ENCODE results near the gene SLC3A2.

The SLC3A2 gene

GRCh38 chr11:62910141-62910882, 29.6 kb downstream of the SLC3A2 start:
- no peak for DNase-seq (ENCODE audit: low read depth, low spot score)

- no peak for DNase-seq (ENCODE audit: low read depth, low spot score)
Measured at GRCh38 chr11:62911137-62912130, 30.7 kb downstream of the SLC3A2 start.

DNA sequence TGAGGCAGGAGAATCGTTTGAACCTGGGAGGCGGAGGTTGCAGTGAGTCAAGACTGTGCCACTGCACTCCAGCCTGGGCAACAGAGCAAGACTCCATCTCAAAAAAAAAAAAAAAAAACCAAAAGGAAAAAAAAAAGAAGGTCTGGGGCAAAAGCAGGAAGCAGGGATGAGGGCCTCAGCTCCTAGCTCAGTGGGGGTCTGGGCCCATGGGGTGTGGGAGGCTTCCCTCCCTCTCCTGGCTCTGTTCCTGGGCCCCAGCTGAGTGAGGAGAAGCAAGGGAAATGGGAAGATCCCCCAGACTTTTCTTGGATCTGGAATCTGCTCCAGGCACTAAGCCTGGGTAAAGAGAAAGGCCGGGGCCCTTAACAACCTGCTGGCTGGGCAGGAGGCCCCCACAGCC, 31.6 kb downstream of the SLC3A2 start:
- DNase-seq (ENCODE audit: low read depth, low spot score): no peak

GRCh38 chr11:62914416-62914815, 33.7 kb downstream of the SLC3A2 start:
- DNase-seq (ENCODE audit: low read depth, low spot score): no peak

DNA sequence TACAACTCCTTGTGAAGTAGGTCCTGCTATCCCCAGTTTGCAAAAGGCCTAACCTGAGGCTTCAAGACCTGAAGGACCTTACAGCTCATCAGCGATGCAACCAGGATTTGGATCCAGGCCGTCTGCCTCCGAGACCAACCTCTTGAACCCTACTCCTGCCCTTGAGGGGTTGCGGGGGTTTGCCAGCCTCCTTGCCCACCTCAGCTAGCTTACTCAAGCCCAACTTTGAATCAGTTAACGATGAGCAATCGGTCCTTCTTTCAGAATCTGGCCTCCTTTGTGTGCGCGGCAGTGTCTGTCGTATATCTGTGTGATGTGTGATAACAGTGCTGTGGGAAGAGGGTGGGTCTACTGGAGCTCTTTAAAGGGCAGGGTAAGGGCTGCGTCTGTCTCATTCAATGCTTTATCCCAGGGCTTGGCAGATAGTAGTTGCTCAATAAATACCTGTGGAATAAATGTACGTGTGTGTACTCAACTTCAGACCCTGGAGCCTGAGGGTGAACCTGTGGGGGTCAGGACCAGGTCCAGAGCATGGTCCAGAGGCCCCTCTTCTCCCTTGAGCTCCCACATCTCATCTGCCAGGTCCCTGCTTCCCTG, 37.3 kb downstream of the SLC3A2 start:
- DNase-seq (ENCODE audit: low read depth, low spot score): no peak

DNA sequence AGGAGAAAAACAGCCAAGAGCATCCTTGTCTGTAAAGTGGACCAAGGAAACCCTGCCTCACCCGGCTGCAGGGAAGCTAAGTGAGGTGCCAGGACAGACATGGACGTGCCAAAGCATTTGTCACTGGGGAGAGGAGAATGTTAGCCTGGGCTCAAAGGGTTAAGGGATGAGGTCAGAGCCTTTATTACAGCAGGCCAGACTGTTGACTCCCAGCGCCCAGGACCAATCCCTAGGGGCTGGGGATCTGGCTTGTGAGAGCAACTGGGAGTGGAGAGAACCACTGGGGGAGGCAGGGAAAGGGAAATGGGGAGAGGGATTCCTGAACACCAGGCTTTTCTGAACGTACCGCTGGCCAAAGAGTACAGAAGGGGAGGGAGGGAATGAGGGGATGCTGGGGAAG, 37.8 kb downstream of the SLC3A2 start:
- no peak for DNase-seq (ENCODE audit: low read depth, low spot score)

- DNase-seq (ENCODE audit: low read depth, low spot score): no peak
Measured at GRCh38 chr11:62919476-62919875, 38.8 kb downstream of the SLC3A2 start.

DNA sequence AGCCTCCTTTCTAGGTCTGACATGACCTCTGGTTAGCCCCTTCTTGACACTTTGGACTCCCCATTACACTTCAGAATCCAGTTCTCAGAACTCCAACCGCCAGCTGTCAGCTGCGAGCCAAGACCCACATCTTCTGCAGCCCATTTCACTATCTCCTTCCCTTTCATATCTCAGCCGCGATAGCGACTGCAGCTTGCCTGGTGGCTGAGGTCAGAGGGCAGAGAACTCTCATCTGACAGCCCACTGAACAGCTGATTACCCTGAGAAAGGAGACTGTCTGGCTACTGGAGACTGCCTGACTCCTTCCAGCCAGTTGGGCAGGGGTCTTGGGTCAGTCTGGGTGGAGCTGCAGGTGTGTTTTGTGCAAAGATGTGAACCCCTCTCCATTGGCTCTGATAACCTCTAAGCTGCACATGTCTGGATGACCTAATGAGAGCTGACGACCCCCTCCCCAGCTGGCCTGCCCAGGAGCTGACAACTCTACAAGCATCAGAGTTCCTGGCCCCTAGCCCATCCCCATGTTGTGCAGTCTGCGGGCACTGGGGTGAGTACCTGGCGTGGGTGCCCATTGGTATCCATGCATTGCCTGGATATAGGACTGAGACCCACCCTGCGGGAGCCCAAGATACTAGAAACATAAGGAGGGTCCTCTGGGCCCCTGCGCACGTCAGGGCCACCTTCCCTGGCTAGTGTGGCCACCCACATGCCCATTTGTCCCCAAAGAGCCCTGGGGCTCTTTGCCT, 39.4 kb downstream of the SLC3A2 start:
- no peak for DNase-seq (ENCODE audit: low read depth, low spot score)

- DNase-seq (ENCODE audit: low read depth, low spot score): no peak
Measured at GRCh38 chr11:62921201-62921572, 40.5 kb downstream of the SLC3A2 start, which contains the start of gene CHRM1. Gene CHRM1 (minus strand): TSS chr11:62921363. CDS start chr11:62911100, 10,263 bp downstream.

DNA sequence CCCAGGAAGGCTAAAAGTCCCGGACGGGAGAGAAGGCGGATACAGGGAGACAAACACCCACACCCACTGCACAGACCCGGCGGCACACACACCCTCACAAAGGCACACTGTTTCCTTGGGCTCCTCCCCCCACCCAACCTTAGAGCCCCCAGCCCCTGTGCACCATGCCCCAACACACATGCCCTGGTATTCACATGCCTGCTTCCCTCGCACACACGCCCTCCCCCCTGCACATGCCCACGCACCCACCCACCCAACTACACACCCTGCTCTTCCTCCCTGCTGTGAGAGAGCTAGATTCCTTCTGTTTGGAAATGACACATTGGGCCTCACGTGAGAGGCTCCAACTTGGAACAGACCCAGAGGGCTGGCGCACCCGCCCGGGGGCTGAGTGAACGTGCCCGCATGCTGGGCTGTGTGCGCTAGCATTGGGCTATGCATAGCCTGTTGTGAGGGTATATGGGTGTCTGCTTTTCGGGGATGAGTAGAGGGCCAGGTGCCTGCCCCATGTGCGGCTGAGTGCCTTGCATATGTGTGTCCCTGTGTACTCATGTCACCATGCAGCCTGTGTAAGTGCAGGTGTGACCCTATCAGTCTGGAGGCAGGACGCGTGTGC, 41.0 kb downstream of the SLC3A2 start:
- DNase-seq (ENCODE audit: low read depth, low spot score): no peak

- DNase-seq (ENCODE audit: low read depth, low spot score): no peak
Measured at GRCh38 chr11:62922189-62922589, 41.5 kb downstream of the SLC3A2 start.

DNA sequence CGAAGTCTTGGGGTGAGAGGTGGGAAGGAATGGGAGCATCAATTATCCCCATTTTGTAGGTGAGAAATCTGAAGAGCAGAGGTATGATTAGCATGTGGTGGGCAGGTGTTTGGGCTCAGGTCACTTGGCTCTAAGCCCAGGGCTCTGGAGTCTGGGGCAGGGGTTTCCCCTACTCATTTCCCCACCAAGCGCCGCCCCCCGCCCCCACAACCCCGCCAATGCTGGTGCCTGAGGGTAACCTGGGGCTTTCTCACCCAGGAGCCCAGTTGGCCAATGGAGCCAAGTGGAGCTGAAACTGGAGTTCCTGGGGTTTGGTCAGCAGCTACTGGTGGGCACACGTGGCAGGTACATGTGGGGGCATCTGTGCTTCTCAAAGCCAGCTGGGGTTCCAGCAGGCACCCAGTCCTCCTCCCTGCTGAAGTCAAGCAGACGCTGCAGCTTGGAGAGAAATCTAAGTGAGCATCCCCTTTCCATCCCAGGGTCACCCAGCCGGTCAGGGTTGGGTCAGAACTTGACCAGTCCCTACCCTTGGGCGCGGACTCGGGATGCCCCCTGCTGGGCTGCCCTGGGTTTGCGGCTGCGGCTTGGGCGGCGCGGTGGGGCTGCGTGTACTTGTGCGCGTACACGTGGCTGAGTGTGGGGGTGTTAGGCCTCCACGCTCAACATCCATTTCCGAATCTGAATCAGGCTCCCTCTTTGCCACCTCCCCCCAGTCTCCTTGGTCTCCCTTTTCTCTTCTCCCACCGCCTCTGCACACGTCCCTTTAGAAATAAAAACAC, 42.1 kb downstream of the SLC3A2 start:
- no peak for DNase-seq (ENCODE audit: low read depth, low spot score)

DNA sequence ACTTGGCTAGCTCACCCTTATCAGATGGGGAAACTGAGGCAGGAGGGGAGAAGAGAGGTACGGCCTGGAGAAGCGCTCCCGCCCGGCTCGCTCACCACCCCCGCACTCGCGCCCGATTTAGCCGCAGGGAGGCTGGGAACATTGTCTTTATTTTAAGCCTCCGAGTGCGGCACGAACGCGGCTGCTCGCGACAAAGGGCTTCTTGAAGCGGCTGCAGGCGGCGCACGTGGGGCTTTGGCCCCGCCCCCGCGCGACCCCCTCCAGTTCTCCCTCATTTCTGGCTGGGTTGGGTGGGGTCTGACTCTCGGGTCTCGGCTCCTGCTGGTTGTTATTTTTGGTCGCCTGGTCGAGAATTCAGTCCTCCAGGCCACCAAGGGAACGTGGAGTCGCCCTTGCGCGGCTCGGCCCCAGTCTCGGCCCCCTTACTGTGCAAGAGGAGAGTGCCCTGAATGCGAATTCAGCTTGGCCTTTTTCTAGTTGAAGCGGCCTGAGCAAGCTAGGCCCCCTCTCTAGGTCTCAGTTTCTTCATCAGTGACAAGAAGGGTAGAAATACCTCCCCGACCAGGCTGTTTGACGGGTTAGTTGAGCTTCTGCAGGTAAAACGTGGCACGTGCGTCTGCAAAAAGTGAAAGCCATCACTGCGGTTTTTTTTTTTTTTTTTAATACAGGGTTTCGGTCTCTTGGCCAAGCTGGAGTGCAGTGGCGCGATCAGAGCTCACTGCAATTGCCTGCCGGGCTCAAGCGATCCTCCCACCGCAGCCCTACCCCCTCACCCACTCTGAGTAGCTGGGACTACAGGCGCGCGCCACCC, 43.1 kb downstream of the SLC3A2 start:
- DNase-seq (ENCODE audit: low read depth, low spot score): no peak

GRCh38 chr11:62925308-62925707, 44.6 kb downstream of the SLC3A2 start:
- no peak for DNase-seq (ENCODE audit: low read depth, low spot score)

- no peak for DNase-seq (ENCODE audit: low read depth, low spot score)
Measured at GRCh38 chr11:62925745-62926679, 45.3 kb downstream of the SLC3A2 start.

DNA sequence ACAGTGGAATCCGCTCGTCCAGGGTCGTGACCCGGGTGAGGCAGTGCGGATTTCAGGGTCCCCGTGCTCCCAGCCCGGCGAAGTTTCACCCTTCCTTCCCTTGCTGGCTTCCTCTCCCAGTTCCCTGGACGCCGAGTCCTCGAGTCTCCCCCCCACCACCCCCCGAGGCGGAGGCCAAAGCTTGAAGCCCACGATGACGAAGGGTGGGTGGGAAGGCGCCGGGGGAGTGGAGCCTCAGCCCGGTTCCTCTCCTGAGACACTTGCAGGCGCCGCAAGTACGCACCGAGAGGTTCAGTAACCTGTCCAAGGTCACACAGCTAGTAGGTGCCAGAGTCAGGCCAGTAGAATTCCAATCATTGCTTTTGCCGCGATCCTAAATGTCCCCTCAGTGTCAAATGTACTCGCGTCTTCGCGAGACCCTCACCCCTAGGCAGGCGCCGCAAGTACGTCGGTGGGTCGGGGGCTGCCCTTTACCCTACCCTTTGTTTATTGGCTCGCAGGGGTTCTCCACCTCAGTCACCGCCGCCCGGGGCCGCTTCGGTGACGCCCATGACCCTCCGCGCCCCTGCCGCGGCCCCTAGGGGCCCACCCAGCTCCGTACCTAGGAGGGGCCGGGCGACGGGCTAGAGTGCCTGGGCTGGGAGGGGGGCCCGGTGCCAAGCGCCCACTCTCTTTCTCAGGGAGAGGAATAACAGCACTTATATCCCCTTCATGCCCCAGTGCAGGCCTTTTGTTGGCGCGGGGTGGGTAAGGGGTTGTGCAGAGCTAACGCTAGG, 46.2 kb downstream of the SLC3A2 start:
- DNase-seq (ENCODE audit: low read depth, low spot score): no peak

- DNase-seq (ENCODE audit: low read depth, low spot score): no peak
Measured at GRCh38 chr11:62928011-62928410, 47.3 kb downstream of the SLC3A2 start.

GRCh38 chr11:62930157-62930556, 49.5 kb downstream of the SLC3A2 start:
- DNase-seq (ENCODE audit: low read depth, low spot score): no peak

Data from activated CD4-positive, CD25-positive, alpha-beta regulatory T cell treated with anti-CD3 and anti-CD28 coated beads, Interleukin-2, amount 50 U/mL, for 16 hours (primary cell).